Stimulated activated naive B cell treated with anti-CD40 and anti-IgM and Interleukin-4, amounts not matched to agents 10 μg/mL and 1 μg/mL and 100 μg/mL, for 72 hours (primary cell): ENCODE measurements around the gene OR11H7.
A peak's percentile ranks its signal among the peaks of the same experiment; 100 is the strongest.
"Not testable (repeated sequence)": the region's sequence is repeated elsewhere in the genome, so short reads cannot be mapped to it uniquely, and the experiment has no call there.

ENCODE experiments used
- ATAC-seq, 2 donors: fragments of 150-1000 bp; cut with Tn5 transposase; replicated peaks; 2 replicates each; pipeline ENCODE4 v1.10.0; 2021; ENCODE audit warnings: moderate library complexity in 1 of 2
- DNase-seq: peaks from one replicate; pipeline ENCODE4 v3.0.0; 2021
- H3K27ac Mint-ChIP-seq: one replicate; pipeline ENCODE4 v1.8.0; 2022; ENCODE audit warnings: mild to moderate bottlenecking, mixed read lengths
- H3K27me3 Mint-ChIP-seq, 2 donors: one replicate each; pipeline ENCODE4 v1.8.0; 2022; ENCODE audit warnings: mixed read lengths in 2 of 2
- H3K36me3 Mint-ChIP-seq, 2 donors: one replicate each; pipeline ENCODE4 v1.8.0; 2022; ENCODE audit warnings: mixed read lengths in 2 of 2, mild to moderate bottlenecking in 1 of 2
- H3K4me1 Mint-ChIP-seq, 2 donors: one replicate each; pipeline ENCODE4 v1.8.0; 2022; ENCODE audit warnings: mixed read lengths in 2 of 2, mild to moderate bottlenecking in 1 of 2
- H3K4me3 Mint-ChIP-seq, 2 donors: one replicate each; pipeline ENCODE4 v1.8.0; 2022; ENCODE audit warnings: mild to moderate bottlenecking in 2 of 2, mixed read lengths in 2 of 2, moderate library complexity in 1 of 2
- H3K9me3 Mint-ChIP-seq, 2 donors: one replicate each; pipeline ENCODE4 v1.8.0; 2022; ENCODE audit warnings: mixed read lengths in 2 of 2, mild to moderate bottlenecking in 1 of 2

The OR11H7 gene

DNA sequence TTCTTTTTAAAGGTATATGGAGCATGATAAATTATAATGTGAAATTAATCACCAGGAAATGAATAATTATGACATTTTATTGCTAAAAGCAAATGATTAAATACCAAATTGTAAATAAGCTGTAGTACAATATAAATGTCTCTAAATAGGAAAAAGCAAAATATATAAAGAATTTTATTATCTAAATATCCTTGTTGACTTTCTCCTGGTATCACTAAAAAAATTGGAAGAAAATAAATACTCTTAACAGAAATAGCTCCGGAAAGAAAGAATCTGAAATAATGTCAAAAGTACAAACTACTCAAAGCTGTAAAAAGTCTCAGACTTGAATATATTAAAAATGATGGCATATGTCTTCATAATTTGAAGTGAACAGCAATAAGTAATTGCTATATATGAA, at the start of gene OR11H7:
OR11H7 (plus strand) TSS at position 301 of the 400 bp plus-strand sequence.
- Mint-ChIP-seq H3K36me3 (no peaks in the 10 kb centered on the region), H3K27ac (no peak within 1 kb of the TSS), H3K4me1 (no peaks in the 10 kb centered on the region), H3K4me3 (no peak within 1 kb of the TSS), H3K9me3 (peaks cover 3 to 13% of the 10 kb centered on the region in 2 donors), H3K27me3 (peaks cover 9 to 14% of the 10 kb centered on the region in 2 donors)
- no peak for DNase-seq
- ATAC-seq: no peak

DNA sequence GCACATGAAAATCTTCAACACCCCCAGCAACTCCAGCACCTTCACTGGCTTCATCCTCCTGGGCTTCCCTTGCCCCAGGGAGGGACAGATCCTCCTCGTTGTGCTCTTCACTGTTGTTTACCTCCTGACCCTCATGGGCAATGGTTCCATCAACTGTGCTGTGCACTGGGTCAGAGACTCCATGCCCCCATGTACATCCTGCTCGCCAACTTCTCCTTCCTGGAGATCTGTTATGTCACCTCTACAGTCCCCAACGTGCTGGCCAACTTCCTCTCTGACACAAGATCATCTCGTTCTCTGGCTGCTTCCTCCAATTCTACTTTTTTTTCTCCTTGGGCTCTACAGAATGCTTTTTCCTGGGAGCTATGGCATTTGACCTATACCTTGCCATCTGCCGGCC, 49.6 kb upstream of the OR11H7 start:
- H3K4me1 Mint-ChIP-seq: peaks cover 0 to 2% of the 10 kb centered on the region in 2 donors
- H3K36me3 Mint-ChIP-seq: no peaks in the 10 kb centered on the region
- DNase-seq (no peak), ATAC-seq (no peak)
- no peak overlapping the region for H3K27ac Mint-ChIP-seq
- peaks cover 0 to 3% of the 10 kb centered on the region in 2 donors for H3K9me3 Mint-ChIP-seq
- peaks cover 4 to 5% of the 10 kb centered on the region in 2 donors for H3K27me3 Mint-ChIP-seq
- no peak overlapping the region for H3K4me3 Mint-ChIP-seq

DNA sequence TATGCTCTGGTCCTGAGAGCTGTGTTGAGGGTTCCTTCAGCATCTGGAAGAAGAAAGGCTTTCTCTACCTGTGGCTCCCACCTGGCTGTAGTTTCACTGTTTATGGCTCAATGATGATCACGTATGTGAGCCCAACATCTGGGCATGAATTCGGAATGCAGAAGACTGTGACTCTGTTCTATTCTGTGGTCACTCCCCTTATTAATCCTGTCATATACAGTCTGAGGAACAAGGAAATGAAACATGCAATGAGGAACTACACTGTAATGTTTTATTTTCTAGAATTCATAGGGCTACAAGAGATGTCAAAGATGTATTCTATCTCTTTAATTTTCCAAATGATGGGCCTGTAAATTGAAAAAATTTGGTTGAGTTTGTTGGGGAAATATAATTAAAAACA, 48.9 kb upstream of the OR11H7 start:
- Mint-ChIP-seq H3K36me3 (no peaks in the 10 kb centered on the region), H3K4me1 (peaks cover 0 to 2% of the 10 kb centered on the region in 2 donors), H3K4me3 (no peak overlapping the region), H3K27ac (no peak overlapping the region), H3K27me3 (peaks cover 4 to 5% of the 10 kb centered on the region in 2 donors), H3K9me3 (peaks cover 0 to 3% of the 10 kb centered on the region in 2 donors)
- ATAC-seq: peak; percentile 25 to 39
- DNase-seq: no peak

DNA sequence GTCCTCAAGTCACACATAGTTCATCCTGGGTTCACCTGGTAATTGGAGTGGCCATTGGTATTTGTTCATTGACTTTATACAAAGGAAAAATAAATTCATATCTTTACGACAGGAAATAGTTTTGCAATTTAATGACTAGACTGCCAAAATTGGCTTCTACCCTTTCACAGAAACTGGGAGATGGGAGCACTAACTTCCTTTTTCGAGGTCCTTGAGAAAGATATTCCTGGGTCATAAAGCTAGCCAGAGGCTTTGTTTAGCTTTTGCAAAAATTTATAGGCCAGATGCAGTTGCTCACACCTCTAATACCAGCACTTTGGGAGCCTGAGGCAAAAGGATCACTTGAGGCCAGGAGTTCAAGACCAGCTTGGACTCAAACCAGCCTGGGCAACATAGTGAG, 48.3 kb upstream of the OR11H7 start:
- Mint-ChIP-seq H3K4me3 (no peak overlapping the region), H3K27me3 (peaks cover 5 to 7% of the 10 kb centered on the region in 2 donors), H3K4me1 (peaks cover 0 to 2% of the 10 kb centered on the region in 2 donors), H3K36me3 (no peaks in the 10 kb centered on the region), H3K9me3 (peaks cover 2 to 3% of the 10 kb centered on the region in 2 donors), H3K27ac (no peak overlapping the region)
- ATAC-seq (no peak), DNase-seq (no peak)

DNA sequence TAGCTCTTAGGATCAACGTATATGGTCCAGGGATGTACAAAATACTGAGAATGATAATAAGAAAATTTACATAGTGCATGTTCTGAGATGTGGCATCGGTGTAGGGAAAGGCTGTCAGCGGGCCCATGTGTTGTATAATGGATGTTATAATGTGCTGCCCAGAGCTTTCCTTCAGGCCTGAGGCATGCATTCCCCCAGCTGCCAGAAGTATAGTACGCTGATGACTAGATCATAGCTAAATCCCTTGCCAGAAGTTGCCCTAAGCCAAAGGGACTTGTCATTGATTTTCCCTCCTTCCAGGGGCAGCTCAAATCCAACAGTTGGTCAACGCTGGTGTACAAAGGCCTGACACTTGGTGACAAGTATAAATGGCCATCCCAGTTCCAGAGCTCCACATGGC, 44.6 kb upstream of the OR11H7 start:
- peaks cover 0 to 8% of the 10 kb centered on the region in 2 donors for H3K9me3 Mint-ChIP-seq
- H3K4me3 Mint-ChIP-seq: no peak overlapping the region
- no peaks in the 10 kb centered on the region for H3K36me3 Mint-ChIP-seq
- no peak for DNase-seq
- H3K4me1 Mint-ChIP-seq: peaks cover 0 to 2% of the 10 kb centered on the region in 2 donors
- H3K27ac Mint-ChIP-seq: no peak overlapping the region
- H3K27me3 Mint-ChIP-seq: peaks cover 20 to 31% of the 10 kb centered on the region in 2 donors
- no peak for ATAC-seq

DNA sequence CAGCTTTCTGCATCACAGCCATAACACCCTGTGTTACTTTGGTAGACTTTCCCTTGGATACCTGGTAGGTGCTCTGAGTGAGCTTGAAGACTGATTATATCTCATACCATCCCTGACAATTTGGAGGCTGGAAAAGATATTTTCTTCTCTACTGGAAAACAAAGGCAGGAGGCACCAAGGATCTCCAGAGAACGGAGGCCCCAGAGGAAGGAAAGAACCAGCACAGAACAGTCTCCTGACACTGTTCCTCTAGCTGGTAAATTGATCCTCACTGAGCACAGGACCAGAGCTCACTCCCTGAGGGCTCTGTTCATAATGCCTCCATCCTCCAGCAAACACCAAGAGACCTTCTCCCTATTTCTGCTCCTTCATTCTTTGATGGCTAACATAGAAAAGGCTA, 38.2 kb upstream of the OR11H7 start, which contains the start of gene OR11G2:
OR11G2 (plus strand) TSS at position 301 of the 400 bp plus-strand sequence. CDS start 6,542 bp downstream, outside the sequence.
- Mint-ChIP-seq H3K27me3 (peaks cover 25 to 38% of the 10 kb centered on the region in 2 donors), H3K4me3 (no peak within 1 kb of the TSS), H3K36me3 (no peaks in the 10 kb centered on the region), H3K4me1 (peaks cover 0 to 3% of the 10 kb centered on the region in 2 donors), H3K9me3 (peaks cover 0 to 5% of the 10 kb centered on the region in 2 donors), H3K27ac (no peak within 1 kb of the TSS)
- no peak for DNase-seq
- no peak for ATAC-seq

DNA sequence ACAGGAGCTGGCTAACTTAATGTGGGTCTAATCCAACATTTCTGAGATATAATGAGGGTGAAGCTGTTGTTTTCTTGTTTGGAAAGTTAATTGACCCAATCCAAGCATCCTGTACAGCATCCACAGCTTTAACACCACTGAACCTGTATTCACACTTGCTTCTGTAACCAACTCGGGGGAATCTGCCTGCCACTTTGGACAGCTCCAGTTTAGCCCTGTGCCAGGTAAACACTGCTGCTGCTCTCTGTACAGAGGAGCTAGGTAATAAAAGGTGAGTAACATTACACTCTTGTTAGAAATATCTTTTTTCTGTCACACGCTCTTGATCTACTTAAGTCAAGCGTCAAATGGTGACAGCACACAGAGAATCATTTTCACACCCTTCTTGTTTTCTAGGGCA, 37.4 kb upstream of the OR11H7 start:
- Mint-ChIP-seq H3K9me3 (peaks cover 0 to 4% of the 10 kb centered on the region in 2 donors), H3K27ac (no peak overlapping the region), H3K4me3 (no peak overlapping the region), H3K4me1 (peaks cover 0 to 3% of the 10 kb centered on the region in 2 donors), H3K36me3 (no peaks in the 10 kb centered on the region), H3K27me3 (peaks cover 21 to 35% of the 10 kb centered on the region in 2 donors)
- no peak for DNase-seq
- no peak for ATAC-seq

DNA sequence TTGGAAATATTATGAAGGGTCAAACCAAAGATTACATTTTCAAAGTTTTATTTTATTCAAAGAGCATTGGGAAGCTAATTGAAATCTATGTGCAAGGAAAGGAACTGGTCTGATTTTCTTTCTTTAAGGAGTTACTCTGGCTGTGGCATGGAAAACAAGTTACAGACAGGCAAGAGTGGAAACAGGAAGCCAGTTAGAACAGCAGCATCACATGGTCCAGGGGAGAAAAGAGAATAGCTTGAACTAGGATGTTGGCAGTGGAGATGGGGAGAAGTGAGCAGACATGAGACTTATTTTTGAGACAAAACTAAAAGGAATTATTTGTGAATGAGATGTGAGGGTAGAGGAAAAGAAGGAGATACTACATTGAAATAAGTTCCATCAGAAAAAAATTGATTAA, 34.7 kb upstream of the OR11H7 start:
- ATAC-seq (no peak), DNase-seq (no peak)
- Mint-ChIP-seq H3K4me3 (no peak overlapping the region), H3K36me3 (no peaks in the 10 kb centered on the region), H3K4me1 (peaks cover 0 to 3% of the 10 kb centered on the region in 2 donors), H3K9me3 (no peaks in the 10 kb centered on the region), H3K27ac (no peak overlapping the region), H3K27me3 (peaks cover 14 to 16% of the 10 kb centered on the region in 2 donors)

DNA sequence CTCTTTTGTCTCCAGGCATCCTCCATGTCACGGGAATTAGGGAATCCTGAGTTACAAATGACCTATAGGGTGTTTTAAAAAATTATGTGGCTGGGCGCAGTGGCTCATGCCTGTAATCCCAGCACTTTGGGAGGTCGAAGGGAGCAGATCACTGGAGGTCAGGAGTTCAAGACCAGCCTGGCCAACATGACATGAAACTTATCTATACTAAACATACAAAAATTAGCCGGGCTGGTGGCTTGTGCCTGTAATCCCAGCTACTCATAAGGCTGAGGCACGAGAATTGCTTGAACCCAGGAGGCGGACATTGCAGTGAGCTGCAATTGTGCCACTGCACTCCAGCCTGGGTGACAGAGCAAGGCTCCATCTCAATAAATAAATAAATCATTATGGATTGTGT, 33.6 kb upstream of the OR11H7 start:
- DNase-seq, H3K27ac Mint-ChIP-seq, H3K4me3 Mint-ChIP-seq, H3K36me3 Mint-ChIP-seq, ATAC-seq, H3K4me1 Mint-ChIP-seq, H3K9me3 Mint-ChIP-seq: not testable (repeated sequence)
- H3K27me3 Mint-ChIP-seq: peaks cover 13 to 16% of the 10 kb centered on the region in 2 donors

DNA sequence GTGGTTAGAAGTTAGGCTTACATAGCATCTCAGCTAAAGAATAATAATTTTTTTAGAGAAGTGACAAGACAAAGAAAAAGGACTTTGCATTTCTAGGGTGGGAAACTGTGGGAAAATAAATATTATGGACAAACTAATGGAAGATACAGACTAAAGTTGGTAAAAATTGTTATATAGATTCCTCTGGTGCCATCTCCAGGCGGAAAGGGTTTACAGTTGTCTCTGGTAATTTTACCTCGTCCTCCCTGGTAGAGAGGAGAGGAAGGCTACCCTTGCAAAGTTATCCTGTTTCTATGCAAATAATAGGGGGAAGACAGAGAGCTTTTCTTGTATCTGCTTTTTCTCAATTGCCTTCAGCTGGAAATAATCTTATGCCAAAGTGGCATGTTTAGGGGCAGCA, 32.9 kb upstream of the OR11H7 start:
- Mint-ChIP-seq H3K4me3 (no peak overlapping the region), H3K27me3 (peaks cover 13 to 16% of the 10 kb centered on the region in 2 donors), H3K9me3 (no peaks in the 10 kb centered on the region), H3K4me1 (no peaks in the 10 kb centered on the region), H3K36me3 (no peaks in the 10 kb centered on the region), H3K27ac (no peak overlapping the region)
- DNase-seq: no peak
- ATAC-seq: no peak

DNA sequence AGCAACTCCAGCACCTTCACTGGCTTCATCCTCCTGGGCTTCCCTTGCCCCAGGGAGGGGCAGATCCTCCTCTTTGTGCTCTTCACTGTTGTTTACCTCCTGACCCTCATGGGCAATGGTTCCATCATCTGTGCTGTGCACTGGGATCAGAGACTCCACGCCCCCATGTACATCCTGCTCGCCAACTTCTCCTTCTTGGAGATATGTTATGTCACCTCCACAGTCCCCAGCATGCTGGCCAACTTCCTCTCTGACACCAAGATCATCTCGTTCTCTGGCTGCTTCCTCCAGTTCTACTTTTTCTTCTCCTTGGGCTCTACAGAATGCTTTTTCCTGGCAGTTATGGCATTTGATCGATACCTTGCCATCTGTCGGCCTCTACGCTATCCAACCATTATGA, 31.3 kb upstream of the OR11H7 start:
- no peaks in the 10 kb centered on the region for H3K36me3 Mint-ChIP-seq
- DNase-seq: no peak
- H3K9me3 Mint-ChIP-seq: no peaks in the 10 kb centered on the region

DNA sequence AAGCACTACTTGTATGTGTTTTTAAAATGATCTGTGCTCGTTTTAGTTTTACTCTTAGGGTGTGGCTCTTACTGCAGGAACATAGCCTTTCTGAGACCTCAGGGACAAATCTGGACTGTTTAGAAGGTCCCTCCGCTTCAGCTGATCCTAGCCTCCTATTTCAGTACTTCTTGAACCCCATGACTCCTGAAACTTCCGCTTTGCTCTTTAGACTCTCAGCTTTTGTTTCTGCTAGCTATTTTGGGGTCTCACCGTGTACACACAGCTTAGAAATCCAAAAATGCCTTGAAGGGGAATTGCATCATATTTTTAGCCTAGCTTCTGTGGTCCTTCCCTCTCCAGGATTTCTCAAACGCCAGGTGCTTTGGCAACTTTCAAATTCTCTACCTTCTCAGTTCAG, 29.8 kb upstream of the OR11H7 start:
- peaks cover 8 to 14% of the 10 kb centered on the region in 2 donors for H3K27me3 Mint-ChIP-seq
- H3K27ac Mint-ChIP-seq: no peak overlapping the region
- ATAC-seq (no peak), DNase-seq (no peak)
- H3K9me3 Mint-ChIP-seq: no peaks in the 10 kb centered on the region
- no peaks in the 10 kb centered on the region for H3K4me1 Mint-ChIP-seq
- H3K36me3 Mint-ChIP-seq: no peaks in the 10 kb centered on the region
- no peak overlapping the region for H3K4me3 Mint-ChIP-seq

More for the DNA sequence above, 31.3 kb upstream of the OR11H7 start:
- Mint-ChIP-seq H3K4me1 (no peaks in the 10 kb centered on the region), H3K4me3 (no peak overlapping the region), H3K27ac (no peak overlapping the region), H3K27me3 (peaks cover 13 to 16% of the 10 kb centered on the region in 2 donors)
- ATAC-seq: no peak

DNA sequence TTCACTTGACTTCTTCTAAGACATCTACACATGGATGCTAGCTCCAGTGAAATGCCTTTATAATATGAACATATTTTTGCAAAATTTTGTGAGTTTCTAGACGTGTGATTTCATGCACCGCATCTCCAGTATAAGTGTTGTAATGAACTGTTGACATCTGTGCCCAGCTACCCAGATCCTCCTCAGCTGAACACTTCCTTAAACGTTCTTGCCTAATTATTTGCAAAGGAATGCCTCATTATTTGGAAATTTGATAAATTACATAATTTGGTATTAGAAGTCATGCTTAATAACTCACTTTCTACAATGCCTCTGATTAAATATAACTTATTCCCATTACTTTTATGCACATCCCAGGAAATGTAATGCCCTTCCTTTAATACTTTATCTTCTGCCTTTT, 24.1 kb upstream of the OR11H7 start:
- Mint-ChIP-seq H3K27me3 (peaks cover 4 to 5% of the 10 kb centered on the region in 2 donors), H3K36me3 (no peaks in the 10 kb centered on the region), H3K27ac (no peak overlapping the region), H3K4me3 (no peak overlapping the region), H3K4me1 (no peaks in the 10 kb centered on the region), H3K9me3 (peaks cover 0 to 3% of the 10 kb centered on the region in 2 donors)
- DNase-seq: no peak
- ATAC-seq: no peak

DNA sequence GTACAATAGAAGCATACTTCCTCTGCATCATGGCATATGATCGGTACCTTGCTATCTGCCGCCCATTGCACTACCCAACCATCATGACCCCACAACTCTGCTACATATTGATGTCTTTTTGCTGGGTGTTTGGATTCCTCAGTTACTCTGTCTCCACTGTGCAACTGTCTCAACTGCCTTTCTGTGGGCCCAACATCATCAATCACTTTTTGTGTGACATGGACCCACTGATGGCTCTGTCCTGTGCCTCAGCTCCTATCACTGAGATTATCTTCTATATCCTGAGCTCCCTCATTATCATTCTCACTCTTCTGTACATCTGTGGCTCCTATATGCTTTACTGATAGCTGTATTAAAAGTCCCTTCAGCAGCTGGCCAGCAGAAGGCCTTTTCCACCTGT, 19.2 kb upstream of the OR11H7 start:
- H3K4me1 Mint-ChIP-seq: no peaks in the 10 kb centered on the region
- H3K27me3 Mint-ChIP-seq: peaks cover 8 to 11% of the 10 kb centered on the region in 2 donors
- H3K36me3 Mint-ChIP-seq: peaks cover 2 to 4% of the 10 kb centered on the region in 2 donors
- ATAC-seq (no peak), DNase-seq (no peak)
- no peak overlapping the region for H3K27ac Mint-ChIP-seq
- no peak overlapping the region for H3K4me3 Mint-ChIP-seq
- H3K9me3 Mint-ChIP-seq: peaks cover 0 to 9% of the 10 kb centered on the region in 2 donors

DNA sequence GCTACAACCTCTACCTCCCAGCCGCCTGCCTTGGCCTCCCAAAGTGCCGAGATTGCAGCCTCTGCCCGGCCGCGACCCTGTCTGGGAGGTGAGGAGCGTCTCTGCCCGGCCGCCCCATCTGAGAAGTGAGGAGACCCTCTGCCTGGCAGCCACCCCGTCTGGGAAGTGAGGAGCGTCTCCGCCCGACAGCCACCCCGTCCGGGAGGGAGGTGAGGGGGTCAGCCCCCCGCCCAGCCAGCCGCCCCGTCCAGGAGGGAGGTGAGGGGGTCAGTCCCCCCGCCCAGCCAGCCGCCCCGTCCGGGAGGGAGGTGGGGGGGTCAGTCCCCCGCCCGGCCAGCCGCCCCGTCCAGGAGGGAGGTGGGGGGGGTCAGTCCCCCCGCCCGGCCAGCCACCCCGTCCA, 16.4 kb upstream of the OR11H7 start:
- DNase-seq, H3K4me1 Mint-ChIP-seq, H3K27ac Mint-ChIP-seq, ATAC-seq, H3K4me3 Mint-ChIP-seq, H3K36me3 Mint-ChIP-seq: not testable (repeated sequence)
- Mint-ChIP-seq H3K27me3 (peaks cover 15 to 17% of the 10 kb centered on the region in 2 donors), H3K9me3 (peaks cover 0 to 11% of the 10 kb centered on the region in 2 donors)
